ENCODE data around the gene KHK. TPM values are rescaled to one million over a fixed set of nuclear protein-coding genes. Genes with fewer than 3 reads are reported as not detected.
A peak's percentile ranks its signal among the peaks of the same experiment; 100 is the strongest.

KHK gene
- total and polyA plus RNA-seq, 9 of the 15 experiments (the other 6 are each of a cell fraction or from before 2014, with no cell fraction given) = 1.5 to 10.7 (median 5.2) TPM

DNA sequence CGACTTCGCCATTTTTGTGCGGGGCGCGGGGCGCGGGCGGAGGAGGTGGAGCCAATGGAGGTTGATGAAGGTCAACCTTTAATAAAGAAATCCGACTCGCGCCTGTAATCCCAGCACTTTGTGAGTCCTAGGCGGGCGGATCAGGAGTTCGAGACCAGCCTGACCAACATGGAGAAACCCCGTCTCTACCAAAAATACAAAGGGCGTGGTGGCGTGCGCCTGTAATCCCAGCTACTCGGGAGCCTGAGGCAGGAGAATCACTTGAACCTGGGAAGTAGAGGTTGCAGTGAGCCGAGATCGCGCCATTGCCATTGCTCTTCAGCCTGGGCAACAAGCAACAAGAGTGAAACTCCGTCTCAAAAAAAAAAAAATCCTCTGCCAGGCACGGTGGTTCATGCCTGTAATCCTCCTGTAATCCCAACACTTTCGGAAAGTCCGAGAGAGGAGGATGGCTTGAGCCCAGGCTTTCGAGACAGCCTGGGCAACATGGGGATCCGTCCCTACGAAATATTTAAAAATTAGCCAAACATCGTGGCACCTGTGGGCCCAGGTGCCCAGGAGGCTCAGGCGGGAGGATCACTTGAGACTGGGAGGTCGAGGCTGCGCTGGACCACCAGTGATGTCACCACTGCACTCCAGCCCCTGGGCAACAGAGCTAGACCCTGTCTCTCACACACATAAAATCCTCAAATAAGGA is 48.4 kb downstream of the KHK start (continued):
- TF ChIP-seq, protein P1, sequence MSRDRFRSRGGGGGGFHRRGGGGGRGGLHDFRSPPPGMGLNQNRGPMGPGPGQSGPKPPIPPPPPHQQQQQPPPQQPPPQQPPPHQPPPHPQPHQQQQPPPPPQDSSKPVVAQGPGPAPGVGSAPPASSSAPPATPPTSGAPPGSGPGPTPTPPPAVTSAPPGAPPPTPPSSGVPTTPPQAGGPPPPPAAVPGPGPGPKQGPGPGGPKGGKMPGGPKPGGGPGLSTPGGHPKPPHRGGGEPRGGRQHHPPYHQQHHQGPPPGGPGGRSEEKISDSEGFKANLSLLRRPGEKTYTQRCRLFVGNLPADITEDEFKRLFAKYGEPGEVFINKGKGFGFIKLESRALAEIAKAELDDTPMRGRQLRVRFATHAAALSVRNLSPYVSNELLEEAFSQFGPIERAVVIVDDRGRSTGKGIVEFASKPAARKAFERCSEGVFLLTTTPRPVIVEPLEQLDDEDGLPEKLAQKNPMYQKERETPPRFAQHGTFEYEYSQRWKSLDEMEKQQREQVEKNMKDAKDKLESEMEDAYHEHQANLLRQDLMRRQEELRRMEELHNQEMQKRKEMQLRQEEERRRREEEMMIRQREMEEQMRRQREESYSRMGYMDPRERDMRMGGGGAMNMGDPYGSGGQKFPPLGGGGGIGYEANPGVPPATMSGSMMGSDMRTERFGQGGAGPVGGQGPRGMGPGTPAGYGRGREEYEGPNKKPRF (IDR thresholded peaks at IDR 0.05; ENCODE audit: low read depth, low read length) = no peak
- TF ChIP-seq NR1H2 (CRISPR knock-in tag; IDR thresholded peaks at IDR 0.05) (no peak), TBL1XR1 (IDR thresholded peaks at IDR 0.05; ENCODE audit: low read length in 2 of 2) (no peak), NCOR1 (IDR thresholded peaks at IDR 0.05) (0 out of 2 replicates have a peak, but pooled peaks have one; percentile 75), SMAD1 (IDR thresholded peaks at IDR 0.05; ENCODE audit: low read depth, low read length, partially characterized antibody) (no peak), SMARCB1 (IDR thresholded peaks at IDR 0.05; ENCODE audit: insufficient read length, low read depth) (no peak), SAP30 (IDR thresholded peaks at IDR 0.05; ENCODE audit: borderline replicate concordance, insufficient read depth, low read depth, low read length, poor library complexity, severe bottlenecking) (no peak), PHB (CRISPR knock-in tag; IDR thresholded peaks at IDR 0.05) (no peak), ZC3H11A (IDR thresholded peaks at IDR 0.05; ENCODE audit: low read depth, low read length) (no peak)
- TF ChIP-seq, protein P2, sequence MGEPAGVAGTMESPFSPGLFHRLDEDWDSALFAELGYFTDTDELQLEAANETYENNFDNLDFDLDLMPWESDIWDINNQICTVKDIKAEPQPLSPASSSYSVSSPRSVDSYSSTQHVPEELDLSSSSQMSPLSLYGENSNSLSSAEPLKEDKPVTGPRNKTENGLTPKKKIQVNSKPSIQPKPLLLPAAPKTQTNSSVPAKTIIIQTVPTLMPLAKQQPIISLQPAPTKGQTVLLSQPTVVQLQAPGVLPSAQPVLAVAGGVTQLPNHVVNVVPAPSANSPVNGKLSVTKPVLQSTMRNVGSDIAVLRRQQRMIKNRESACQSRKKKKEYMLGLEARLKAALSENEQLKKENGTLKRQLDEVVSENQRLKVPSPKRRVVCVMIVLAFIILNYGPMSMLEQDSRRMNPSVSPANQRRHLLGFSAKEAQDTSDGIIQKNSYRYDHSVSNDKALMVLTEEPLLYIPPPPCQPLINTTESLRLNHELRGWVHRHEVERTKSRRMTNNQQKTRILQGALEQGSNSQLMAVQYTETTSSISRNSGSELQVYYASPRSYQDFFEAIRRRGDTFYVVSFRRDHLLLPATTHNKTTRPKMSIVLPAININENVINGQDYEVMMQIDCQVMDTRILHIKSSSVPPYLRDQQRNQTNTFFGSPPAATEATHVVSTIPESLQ (CRISPR knock-in tag; IDR thresholded peaks at IDR 0.05) = no peak
- TF ChIP-seq, protein P3, sequence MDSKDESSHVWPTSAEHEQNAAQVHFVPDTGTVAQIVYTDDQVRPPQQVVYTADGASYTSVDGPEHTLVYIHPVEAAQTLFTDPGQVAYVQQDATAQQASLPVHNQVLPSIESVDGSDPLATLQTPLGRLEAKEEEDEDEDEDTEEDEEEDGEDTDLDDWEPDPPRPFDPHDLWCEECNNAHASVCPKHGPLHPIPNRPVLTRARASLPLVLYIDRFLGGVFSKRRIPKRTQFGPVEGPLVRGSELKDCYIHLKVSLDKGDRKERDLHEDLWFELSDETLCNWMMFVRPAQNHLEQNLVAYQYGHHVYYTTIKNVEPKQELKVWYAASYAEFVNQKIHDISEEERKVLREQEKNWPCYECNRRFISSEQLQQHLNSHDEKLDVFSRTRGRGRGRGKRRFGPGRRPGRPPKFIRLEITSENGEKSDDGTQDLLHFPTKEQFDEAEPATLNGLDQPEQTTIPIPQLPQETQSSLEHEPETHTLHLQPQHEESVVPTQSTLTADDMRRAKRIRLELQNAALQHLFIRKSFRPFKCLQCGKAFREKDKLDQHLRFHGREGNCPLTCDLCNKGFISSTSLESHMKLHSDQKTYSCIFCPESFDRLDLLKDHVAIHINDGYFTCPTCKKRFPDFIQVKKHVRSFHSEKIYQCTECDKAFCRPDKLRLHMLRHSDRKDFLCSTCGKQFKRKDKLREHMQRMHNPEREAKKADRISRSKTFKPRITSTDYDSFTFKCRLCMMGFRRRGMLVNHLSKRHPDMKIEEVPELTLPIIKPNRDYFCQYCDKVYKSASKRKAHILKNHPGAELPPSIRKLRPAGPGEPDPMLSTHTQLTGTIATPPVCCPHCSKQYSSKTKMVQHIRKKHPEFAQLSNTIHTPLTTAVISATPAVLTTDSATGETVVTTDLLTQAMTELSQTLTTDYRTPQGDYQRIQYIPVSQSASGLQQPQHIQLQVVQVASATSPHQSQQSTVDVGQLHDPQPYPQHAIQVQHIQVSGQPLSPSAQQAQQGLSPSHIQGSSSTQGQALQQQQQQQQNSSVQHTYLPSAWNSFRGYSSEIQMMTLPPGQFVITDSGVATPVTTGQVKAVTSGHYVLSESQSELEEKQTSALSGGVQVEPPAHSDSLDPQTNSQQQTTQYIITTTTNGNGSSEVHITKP (IDR thresholded peaks at IDR 0.05; ENCODE audit: partially characterized antibody) = no peak
- TF ChIP-seq, protein P4, sequence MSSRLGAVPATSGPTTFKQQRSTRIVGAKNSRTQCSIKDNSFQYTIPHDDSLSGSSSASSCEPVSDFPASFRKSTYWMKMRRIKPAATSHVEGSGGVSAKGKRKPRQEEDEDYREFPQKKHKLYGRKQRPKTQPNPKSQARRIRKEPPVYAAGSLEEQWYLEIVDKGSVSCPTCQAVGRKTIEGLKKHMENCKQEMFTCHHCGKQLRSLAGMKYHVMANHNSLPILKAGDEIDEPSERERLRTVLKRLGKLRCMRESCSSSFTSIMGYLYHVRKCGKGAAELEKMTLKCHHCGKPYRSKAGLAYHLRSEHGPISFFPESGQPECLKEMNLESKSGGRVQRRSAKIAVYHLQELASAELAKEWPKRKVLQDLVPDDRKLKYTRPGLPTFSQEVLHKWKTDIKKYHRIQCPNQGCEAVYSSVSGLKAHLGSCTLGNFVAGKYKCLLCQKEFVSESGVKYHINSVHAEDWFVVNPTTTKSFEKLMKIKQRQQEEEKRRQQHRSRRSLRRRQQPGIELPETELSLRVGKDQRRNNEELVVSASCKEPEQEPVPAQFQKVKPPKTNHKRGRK (tag; IDR thresholded peaks at IDR 0.05) = no peak
- TF ChIP-seq, protein P5, sequence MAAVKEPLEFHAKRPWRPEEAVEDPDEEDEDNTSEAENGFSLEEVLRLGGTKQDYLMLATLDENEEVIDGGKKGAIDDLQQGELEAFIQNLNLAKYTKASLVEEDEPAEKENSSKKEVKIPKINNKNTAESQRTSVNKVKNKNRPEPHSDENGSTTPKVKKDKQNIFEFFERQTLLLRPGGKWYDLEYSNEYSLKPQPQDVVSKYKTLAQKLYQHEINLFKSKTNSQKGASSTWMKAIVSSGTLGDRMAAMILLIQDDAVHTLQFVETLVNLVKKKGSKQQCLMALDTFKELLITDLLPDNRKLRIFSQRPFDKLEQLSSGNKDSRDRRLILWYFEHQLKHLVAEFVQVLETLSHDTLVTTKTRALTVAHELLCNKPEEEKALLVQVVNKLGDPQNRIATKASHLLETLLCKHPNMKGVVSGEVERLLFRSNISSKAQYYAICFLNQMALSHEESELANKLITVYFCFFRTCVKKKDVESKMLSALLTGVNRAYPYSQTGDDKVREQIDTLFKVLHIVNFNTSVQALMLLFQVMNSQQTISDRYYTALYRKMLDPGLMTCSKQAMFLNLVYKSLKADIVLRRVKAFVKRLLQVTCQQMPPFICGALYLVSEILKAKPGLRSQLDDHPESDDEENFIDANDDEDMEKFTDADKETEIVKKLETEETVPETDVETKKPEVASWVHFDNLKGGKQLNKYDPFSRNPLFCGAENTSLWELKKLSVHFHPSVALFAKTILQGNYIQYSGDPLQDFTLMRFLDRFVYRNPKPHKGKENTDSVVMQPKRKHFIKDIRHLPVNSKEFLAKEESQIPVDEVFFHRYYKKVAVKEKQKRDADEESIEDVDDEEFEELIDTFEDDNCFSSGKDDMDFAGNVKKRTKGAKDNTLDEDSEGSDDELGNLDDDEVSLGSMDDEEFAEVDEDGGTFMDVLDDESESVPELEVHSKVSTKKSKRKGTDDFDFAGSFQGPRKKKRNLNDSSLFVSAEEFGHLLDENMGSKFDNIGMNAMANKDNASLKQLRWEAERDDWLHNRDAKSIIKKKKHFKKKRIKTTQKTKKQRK (IDR thresholded peaks at IDR 0.05; ENCODE audit: borderline replicate concordance, low read depth, low read length) = no peak
